Measurements from ENCODE around the gene COBL. TPM values are rescaled to one million over a fixed set of nuclear protein-coding genes. Genes with fewer than 3 reads are reported as not detected.
A peak's percentile ranks its signal among the peaks of the same experiment; 100 is the strongest.

The COBL gene
- total RNA-seq, 3 donors from 2014 or later (not counting 1 experiment from before 2014, with no cell fraction given), result not detected

DNA sequence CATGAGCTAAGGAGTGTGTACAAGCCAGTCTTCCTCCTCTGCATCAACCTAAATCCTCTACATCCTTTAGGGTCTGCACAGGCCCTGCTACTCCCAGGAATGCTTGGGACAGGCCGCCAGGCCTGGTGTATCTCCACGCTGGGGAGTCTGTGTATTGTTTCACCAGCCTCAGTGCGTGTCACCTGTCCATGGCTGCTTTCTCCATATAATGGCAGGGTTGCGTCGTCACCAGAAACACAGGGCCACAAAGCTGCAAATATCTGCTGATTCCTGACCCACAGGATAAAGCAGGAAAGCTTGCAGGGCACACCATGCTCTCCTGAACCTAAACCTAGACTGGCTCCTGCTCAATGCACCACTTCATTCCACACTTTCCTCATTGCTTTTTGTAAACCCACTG lies 45.6 kb downstream of the COBL start:
- H3K27ac ChIP-seq (ENCODE audit: low read length), result no peak overlapping the region
- intact Hi-C loops (cut with micrococcal nuclease), result no loop called here
- TF ChIP-seq, protein P1, sequence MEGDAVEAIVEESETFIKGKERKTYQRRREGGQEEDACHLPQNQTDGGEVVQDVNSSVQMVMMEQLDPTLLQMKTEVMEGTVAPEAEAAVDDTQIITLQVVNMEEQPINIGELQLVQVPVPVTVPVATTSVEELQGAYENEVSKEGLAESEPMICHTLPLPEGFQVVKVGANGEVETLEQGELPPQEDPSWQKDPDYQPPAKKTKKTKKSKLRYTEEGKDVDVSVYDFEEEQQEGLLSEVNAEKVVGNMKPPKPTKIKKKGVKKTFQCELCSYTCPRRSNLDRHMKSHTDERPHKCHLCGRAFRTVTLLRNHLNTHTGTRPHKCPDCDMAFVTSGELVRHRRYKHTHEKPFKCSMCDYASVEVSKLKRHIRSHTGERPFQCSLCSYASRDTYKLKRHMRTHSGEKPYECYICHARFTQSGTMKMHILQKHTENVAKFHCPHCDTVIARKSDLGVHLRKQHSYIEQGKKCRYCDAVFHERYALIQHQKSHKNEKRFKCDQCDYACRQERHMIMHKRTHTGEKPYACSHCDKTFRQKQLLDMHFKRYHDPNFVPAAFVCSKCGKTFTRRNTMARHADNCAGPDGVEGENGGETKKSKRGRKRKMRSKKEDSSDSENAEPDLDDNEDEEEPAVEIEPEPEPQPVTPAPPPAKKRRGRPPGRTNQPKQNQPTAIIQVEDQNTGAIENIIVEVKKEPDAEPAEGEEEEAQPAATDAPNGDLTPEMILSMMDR (IDR thresholded peaks at IDR 0.05), result no peak
- H3K27ac Mint-ChIP-seq, result no peak overlapping the region
- no peaks in the 10 kb centered on the region for H3K36me3 ChIP-seq (ENCODE audit: control insufficient read depth, insufficient read depth, low read length)
- no peaks in the 10 kb centered on the region for H3K4me1 Mint-ChIP-seq
- no peaks in the 10 kb centered on the region for H3K9me3 ChIP-seq (ENCODE audit: control insufficient read depth, insufficient read depth, low read length)
- no peak for DNase-seq
- H3K9me3 Mint-ChIP-seq, result no peaks in the 10 kb centered on the region
- no peak overlapping the region for H3K4me3 ChIP-seq (ENCODE audit: low read length)
- ATAC-seq, result no peak
- WGBS (ENCODE audit: insufficient coverage), result 95% methylated on average over 5 of the region's 5 CpGs
- no peaks in the 10 kb centered on the region for H3K4me1 ChIP-seq (ENCODE audit: control insufficient read depth, insufficient read depth, low read length)
- H3K27me3 ChIP-seq (ENCODE audit: control insufficient read depth, insufficient read depth, low read length), result no peaks in the 10 kb centered on the region
- H3K27me3 Mint-ChIP-seq (ENCODE audit: low read depth in 2 of 2), result peaks cover 0 to 8% of the 10 kb centered on the region in 2 donors
- H3K36me3 Mint-ChIP-seq, result no peaks in the 10 kb centered on the region
- H3K4me3 Mint-ChIP-seq, result no peak overlapping the region

DNA sequence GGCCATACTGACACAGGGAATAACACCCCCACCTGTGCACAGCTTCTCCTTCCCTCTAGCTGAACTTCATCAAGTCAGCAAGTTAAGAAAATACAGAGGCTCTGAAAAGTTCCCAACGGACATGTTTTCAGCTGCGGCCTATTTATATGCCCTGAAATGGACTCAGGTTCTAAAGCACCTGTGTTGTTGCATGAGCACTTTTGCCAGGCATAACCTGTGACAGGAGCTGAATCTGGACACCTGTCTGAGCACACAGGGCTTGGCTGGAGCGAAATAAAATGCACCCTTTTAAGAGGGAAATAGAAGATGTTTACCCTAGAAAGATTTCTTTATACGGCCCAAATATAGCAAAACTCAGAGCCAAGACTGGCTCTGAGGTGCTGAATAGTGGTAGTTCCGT lies 46.7 kb downstream of the COBL start:
- peaks cover 0 to 5% of the 10 kb centered on the region in 2 donors for H3K27me3 Mint-ChIP-seq (ENCODE audit: low read depth in 2 of 2)
- no peak overlapping the region for H3K4me3 Mint-ChIP-seq
- Histone ChIP-seq H3K27me3 (ENCODE audit: control insufficient read depth, insufficient read depth, low read length) (no peaks in the 10 kb centered on the region), H3K36me3 (ENCODE audit: control insufficient read depth, insufficient read depth, low read length) (no peaks in the 10 kb centered on the region), H3K9me3 (ENCODE audit: control insufficient read depth, insufficient read depth, low read length) (no peaks in the 10 kb centered on the region), H3K4me3 (ENCODE audit: low read length) (no peak overlapping the region), H3K27ac (ENCODE audit: low read length) (no peak overlapping the region), H3K4me1 (ENCODE audit: control insufficient read depth, insufficient read depth, low read length) (no peaks in the 10 kb centered on the region)
- no peaks in the 10 kb centered on the region for H3K4me1 Mint-ChIP-seq
- no peak for ATAC-seq
- no peaks in the 10 kb centered on the region for H3K36me3 Mint-ChIP-seq
- intact Hi-C loops (cut with micrococcal nuclease), result no loop called here
- 85% methylated on average over 5 of the region's 5 CpGs for WGBS (ENCODE audit: insufficient coverage)
- DNase-seq, result no peak
- TF ChIP-seq, protein P1 (IDR thresholded peaks at IDR 0.05), result no peak
- no peak overlapping the region for H3K27ac Mint-ChIP-seq
- no peaks in the 10 kb centered on the region for H3K9me3 Mint-ChIP-seq

DNA sequence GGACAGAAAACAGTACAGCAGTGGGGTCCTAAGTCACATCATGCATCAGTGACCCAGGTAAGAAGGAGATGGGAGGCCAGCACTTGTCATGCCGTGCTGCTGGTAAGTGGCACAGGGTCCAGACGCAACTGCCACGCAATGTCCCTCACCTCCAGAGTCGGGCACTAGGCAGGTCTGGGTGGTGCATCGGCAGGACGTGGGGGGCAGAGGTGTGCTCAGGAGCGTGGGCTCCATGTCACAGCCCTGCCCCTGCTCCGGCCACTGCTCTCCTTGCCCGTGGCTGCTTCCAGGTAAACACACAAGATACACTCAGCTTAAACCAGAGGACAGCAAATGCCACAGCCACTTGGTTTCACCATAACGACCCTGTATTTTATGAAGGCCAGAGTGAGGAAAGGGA lies 47.3 kb downstream of the COBL start:
- Mint-ChIP-seq H3K36me3 (no peaks in the 10 kb centered on the region), H3K9me3 (no peaks in the 10 kb centered on the region), H3K27ac (no peak overlapping the region), H3K27me3 (ENCODE audit: low read depth in 2 of 2) (peaks cover 0 to 5% of the 10 kb centered on the region in 2 donors), H3K4me3 (no peak overlapping the region), H3K4me1 (no peaks in the 10 kb centered on the region)
- Histone ChIP-seq H3K9me3 (ENCODE audit: control insufficient read depth, insufficient read depth, low read length) (no peaks in the 10 kb centered on the region), H3K4me1 (ENCODE audit: control insufficient read depth, insufficient read depth, low read length) (no peaks in the 10 kb centered on the region), H3K27me3 (ENCODE audit: control insufficient read depth, insufficient read depth, low read length) (no peaks in the 10 kb centered on the region), H3K36me3 (ENCODE audit: control insufficient read depth, insufficient read depth, low read length) (no peaks in the 10 kb centered on the region), H3K27ac (ENCODE audit: low read length) (no peak overlapping the region), H3K4me3 (ENCODE audit: low read length) (no peak overlapping the region)
- intact Hi-C loops (cut with micrococcal nuclease), result no loop called here
- TF ChIP-seq, protein P1 (IDR thresholded peaks at IDR 0.05), result no peak
- ATAC-seq, result peak in 1 of 3 donors; percentile 9
- WGBS (ENCODE audit: insufficient coverage), result 88% methylated on average over 10 of the region's 10 CpGs
- no peak for DNase-seq

DNA sequence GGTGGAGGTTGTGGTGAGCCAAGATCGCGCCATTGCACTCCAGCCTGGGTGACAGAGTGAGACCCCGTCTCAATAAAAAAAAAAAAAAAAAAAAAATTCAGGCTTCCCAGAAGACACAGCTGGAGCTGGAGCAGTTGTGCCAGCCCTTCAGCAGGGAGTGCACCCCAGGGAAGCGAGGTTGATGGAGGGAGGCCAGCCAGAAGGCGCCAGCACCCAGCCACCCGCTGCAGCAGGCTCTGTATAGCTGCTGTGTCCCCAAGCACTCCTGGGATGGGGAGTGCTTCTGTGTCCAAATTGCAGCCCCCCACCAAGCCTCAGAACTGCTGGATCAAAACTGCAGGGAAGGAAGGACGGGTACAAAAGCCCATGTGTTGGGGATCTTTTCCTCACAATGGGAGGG lies 47.8 kb downstream of the COBL start:
- ATAC-seq, result no peak
- 85% methylated on average over 6 of the region's 7 CpGs for WGBS (ENCODE audit: insufficient coverage)
- no peak overlapping the region for H3K4me3 Mint-ChIP-seq
- no peaks in the 10 kb centered on the region for H3K9me3 Mint-ChIP-seq
- Histone ChIP-seq H3K27ac (ENCODE audit: low read length) (no peak overlapping the region), H3K27me3 (ENCODE audit: control insufficient read depth, insufficient read depth, low read length) (no peaks in the 10 kb centered on the region), H3K4me3 (ENCODE audit: low read length) (no peak overlapping the region), H3K36me3 (ENCODE audit: control insufficient read depth, insufficient read depth, low read length) (no peaks in the 10 kb centered on the region), H3K9me3 (ENCODE audit: control insufficient read depth, insufficient read depth, low read length) (no peaks in the 10 kb centered on the region), H3K4me1 (ENCODE audit: control insufficient read depth, insufficient read depth, low read length) (no peaks in the 10 kb centered on the region)
- H3K27me3 Mint-ChIP-seq (ENCODE audit: low read depth in 2 of 2), result peaks cover 0 to under 1% of the 10 kb centered on the region in 2 donors
- no peaks in the 10 kb centered on the region for H3K36me3 Mint-ChIP-seq
- intact Hi-C loops (cut with micrococcal nuclease), result no loop called here
- DNase-seq, result no peak
- TF ChIP-seq, protein P1 (IDR thresholded peaks at IDR 0.05), result no peak
- H3K27ac Mint-ChIP-seq, result no peak overlapping the region
- H3K4me1 Mint-ChIP-seq, result no peaks in the 10 kb centered on the region

Measured in natural killer cell (primary cell).